Activated CD8-positive, alpha-beta T cell treated with anti-CD3 and anti-CD28 coated beads for 36 hours (primary cell): ENCODE data around the gene FBRSL1. TPM values are rescaled to one million over a fixed set of nuclear protein-coding genes. Genes with fewer than 3 reads are reported as not detected.
A peak's percentile ranks its signal among the peaks of the same experiment; 100 is the strongest.

Experiments
- ATAC-seq: fragments of 200-7000 bp; cut with Tn5 transposase; one replicate; pipeline ENCODE4 v1.10.0; 2021; ENCODE audit warnings: mild to moderate bottlenecking, moderate library complexity
- CTCF ChIA-PET: fragments of 350-600 bp; sonication (Branson Sonifier 250); formaldehyde crosslinking; loops from one replicate; lab custom pipeline; 2021; ENCODE audit warnings: antibody characterized with exemption; lab: Charles Lee
- POLR2A ChIA-PET: fragments of 350-600 bp; sonication (Branson Sonifier 250); formaldehyde crosslinking; loops from one replicate; lab custom pipeline; 2021; ENCODE audit warnings: antibody characterized with exemption; lab: Charles Lee
- DNase-seq: peaks from one replicate; pipeline ENCODE4 v3.0.0-alpha.2; 2020
- H3K27ac Mint-ChIP-seq: one replicate; pipeline ENCODE4 v1.8.0; 2021; ENCODE audit warnings: mild to moderate bottlenecking, mixed read lengths
- H3K27me3 Mint-ChIP-seq: one replicate; pipeline ENCODE4 v1.8.0; 2021; ENCODE audit warnings: mixed read lengths
- H3K36me3 Mint-ChIP-seq: one replicate; pipeline ENCODE4 v1.8.0; 2021; ENCODE audit warnings: low read depth, mixed read lengths
- H3K4me1 Mint-ChIP-seq: one replicate; pipeline ENCODE4 v1.8.0; 2021; ENCODE audit warnings: low read depth, mixed read lengths
- H3K4me3 Mint-ChIP-seq: one replicate; pipeline ENCODE4 v1.8.0; 2021; ENCODE audit warnings: mild to moderate bottlenecking, moderate library complexity, mixed read lengths
- H3K9me3 Mint-ChIP-seq: one replicate; pipeline ENCODE4 v1.8.0; 2021; ENCODE audit warnings: mixed read lengths
- CTCF ChIP-seq: fragments of 200-600 bp; IDR thresholded peaks from one replicate; pipeline ENCODE4 v1.8.0; 2022; ENCODE audit warnings: antibody characterized with exemption, mild to moderate bottlenecking
- intact Hi-C: fragments of 100-400 bp; cut with micrococcal nuclease; formaldehyde crosslinking; loops from one replicate; pipeline ENCODE4 v1.10.0; 2022
- total RNA-seq, 2 experiments: library from RNA; stranded (reverse); gene quantifications; one replicate each; pipeline ENCODE4 v1.2.3, GENCODE V29; 2021

FBRSL1 gene
- total RNA-seq, 2 experiments from 2014 or later = 41.4 to 48.1 TPM

- TF ChIP-seq CTCF = no peak
- peak; percentile 88 for DNase-seq
- ChIA-PET POLR2A (no interaction called here), CTCF (interaction anchor here (0.8 to 1.7 kb wide), 7 partner anchors 13 to 108 kb away, joined by 3 to 9 read pairs (median 5); no protein-coding TSS in a partner anchor)
- ATAC-seq = peak; percentile 98
- Mint-ChIP-seq H3K27me3 (no peaks in the 10 kb centered on the region), H3K36me3 (no peaks in the 10 kb centered on the region), H3K27ac (peak overlapping the region; percentile 83), H3K4me3 (peak overlapping the region; percentile 46), H3K4me1 (peaks cover 49% of the 10 kb centered on the region), H3K9me3 (no peaks in the 10 kb centered on the region)
- intact Hi-C loops = no loop called here
Measured at GRCh38 chr12:132506328-132507160, 16.6 kb downstream of the FBRSL1 start.

GRCh38 chr12:132507161-132507538 lies 17.2 kb downstream of the FBRSL1 start:
- no peak for TF ChIP-seq CTCF
- H3K9me3 Mint-ChIP-seq = no peaks in the 10 kb centered on the region
- ATAC-seq (no peak), DNase-seq (no peak)
- H3K27ac Mint-ChIP-seq = peak overlapping the region; percentile 83
- H3K36me3 Mint-ChIP-seq = no peaks in the 10 kb centered on the region
- peak overlapping the region; percentile 46 for H3K4me3 Mint-ChIP-seq
- intact Hi-C loops = no loop called here
- H3K27me3 Mint-ChIP-seq = no peaks in the 10 kb centered on the region
- ChIA-PET POLR2A (no interaction called here), CTCF (interaction anchor here (0.8 to 1.7 kb wide), 7 partner anchors 12 to 108 kb away, joined by 3 to 9 read pairs (median 5); no protein-coding TSS in a partner anchor)
- peaks cover 45% of the 10 kb centered on the region for H3K4me1 Mint-ChIP-seq

GRCh38 chr12:132507656-132508490 lies 17.9 kb downstream of the FBRSL1 start:
- DNase-seq = no peak
- POLR2A ChIA-PET = no interaction called here

GRCh38 chr12:132508491-132508740 lies 18.5 kb downstream of the FBRSL1 start:
- CTCF ChIA-PET = interaction anchor here (0.8 kb wide), 1 partner anchor 47 kb away, joined by 3 read pairs; no protein-coding TSS in a partner anchor
- no peaks in the 10 kb centered on the region for H3K36me3 Mint-ChIP-seq

More at GRCh38 chr12:132507656-132508490, 17.9 kb downstream of the FBRSL1 start:
- CTCF ChIA-PET = interaction anchor here (0.8 to 1.7 kb wide), 3 partner anchors 11 to 94 kb away, joined by 3 to 7 read pairs (median 4); no protein-coding TSS in a partner anchor
- Mint-ChIP-seq H3K27ac (no peak overlapping the region), H3K27me3 (no peaks in the 10 kb centered on the region), H3K4me3 (no peak overlapping the region), H3K36me3 (no peaks in the 10 kb centered on the region), H3K9me3 (no peaks in the 10 kb centered on the region), H3K4me1 (peaks cover 40% of the 10 kb centered on the region)
- no peak for TF ChIP-seq CTCF
- intact Hi-C loops = no loop called here
- no peak for ATAC-seq

More at GRCh38 chr12:132508491-132508740, 18.5 kb downstream of the FBRSL1 start:
- peaks cover 36% of the 10 kb centered on the region for H3K4me1 Mint-ChIP-seq
- no peak for DNase-seq
- no peak overlapping the region for H3K27ac Mint-ChIP-seq
- no peak overlapping the region for H3K4me3 Mint-ChIP-seq
- H3K27me3 Mint-ChIP-seq = no peaks in the 10 kb centered on the region
- intact Hi-C loops = no loop called here
- no peaks in the 10 kb centered on the region for H3K9me3 Mint-ChIP-seq
- no peak for TF ChIP-seq CTCF
- no peak for ATAC-seq
- POLR2A ChIA-PET = no interaction called here
